LNCAP (cell line): ENCODE measurements around the gene RNF135.

Source experiments
- CTCF ChIP-seq: fragments of 450-650 bp; IDR thresholded peaks from 2 replicates; pipeline ENCODE4 v1.5.1; 2017; ENCODE audit warnings: mild to moderate bottlenecking

RNF135 gene

GRCh38 chr17:30950669-30951399 lies 20.0 kb upstream of the RNF135 start:
- no peak for TF ChIP-seq CTCF

GRCh38 chr17:30952638-30953393 lies 18.0 kb upstream of the RNF135 start:
- TF ChIP-seq CTCF, result no peak

GRCh38 chr17:30954046-30954830 lies 16.6 kb upstream of the RNF135 start:
- TF ChIP-seq CTCF, result no peak

- TF ChIP-seq CTCF, result no peak
These were observed 14.0 kb upstream of the RNF135 start for GRCh38 chr17:30956764-30957374.

- no peak for TF ChIP-seq CTCF
These were observed 13.1 kb upstream of the RNF135 start for GRCh38 chr17:30957741-30958140.

- TF ChIP-seq CTCF, result no peak
These were observed 12.7 kb upstream of the RNF135 start for GRCh38 chr17:30958187-30958586.
